Naive thymus-derived CD8-positive, alpha-beta T cell (primary cell): ENCODE measurements around the gene GLUD2. TPM values are rescaled to one million over a fixed set of nuclear protein-coding genes. Genes with fewer than 3 reads are reported as not detected.
A peak's percentile ranks its signal among the peaks of the same experiment; 100 is the strongest.
"Not testable (repeated sequence)": the region's sequence is repeated elsewhere in the genome, so short reads cannot be mapped to it uniquely, and the experiment has no call there.

Source experiments
- ATAC-seq, 2 donors: fragments of 150-1000 bp; cut with Tn5 transposase in 1 of 2; sonication (Bioruptor Pico), chemical (Tn5 transposase) in 1 of 2; 1 replicate in 1 of 2; 2 replicates in 1 of 2; pipeline ENCODE4 v1.10.0; 2021; ENCODE audit warnings: mild to moderate bottlenecking in 2 of 2, moderate library complexity in 2 of 2
- POLR2A ChIA-PET: fragments of 350-600 bp; sonication (Branson Sonifier 250); formaldehyde crosslinking; loops from one replicate; lab custom pipeline; 2021; ENCODE audit warnings: antibody characterized with exemption; lab: Charles Lee
- DNase-seq, 10 donors: peaks; one replicate each; pipeline versions ENCODE4 v3.0.0 to v3.0.0-alpha.2; 2020 to 2022
- H3K27ac Mint-ChIP-seq, 10 donors: one replicate each; pipeline ENCODE4 v1.8.0; 2020 to 2022; ENCODE audit warnings: mild to moderate bottlenecking in 10 of 10, mixed read lengths in 10 of 10, moderate library complexity in 4 of 10, inconsistent platforms in 1 of 10
- H3K27me3 Mint-ChIP-seq, 5 donors: one replicate each; pipeline ENCODE4 v1.8.0; 2021 to 2022; ENCODE audit warnings: mixed read lengths in 5 of 5
- H3K36me3 Mint-ChIP-seq, 3 donors: one replicate each; pipeline ENCODE4 v1.8.0; 2020 to 2022; ENCODE audit warnings: mixed read lengths in 3 of 3, mild to moderate bottlenecking in 2 of 3, inconsistent platforms in 1 of 3
- H3K4me1 Mint-ChIP-seq, 4 donors: one replicate each; pipeline ENCODE4 v1.8.0; 2021 to 2022; ENCODE audit warnings: mixed read lengths in 4 of 4
- H3K4me3 Mint-ChIP-seq, 10 donors: one replicate each; pipeline ENCODE4 v1.8.0; 2020 to 2022; ENCODE audit warnings: mild to moderate bottlenecking in 10 of 10, mixed read lengths in 10 of 10, moderate library complexity in 6 of 10, inconsistent platforms in 1 of 10
- H3K9me3 Mint-ChIP-seq, 9 donors: one replicate each; pipeline ENCODE4 v1.8.0; 2020 to 2022; ENCODE audit warnings: mixed read lengths in 9 of 9, mild to moderate bottlenecking in 3 of 9, inconsistent platforms in 1 of 9, moderate library complexity in 1 of 9
- polyA plus RNA-seq, 3 donors: library from polyadenylated mRNA; unstranded; fragments of 300-500 nt; fragmentation: Illumina TruSeq; gene quantifications; one replicate each; pipeline ENCODE4 v1.2.3, GENCODE V29; 2021
- total RNA-seq, 8 experiments: library from RNA in 2 of 8; stranded (reverse) in 2 of 8; gene quantifications; one replicate each; pipeline ENCODE4 v1.2.3 and lab custom pipeline; 2021 to 2026

GLUD2 gene
- total RNA-seq: under 1 TPM; 0.23 to 0.52 TPM
- under 1 TPM; 0.32 to 0.60 (median 0.35) TPM for polyA plus RNA-seq
- 0 to 2.4 (median 1.0) reads per million in 6 experiments for total RNA-seq (lab: John Stamatoyannopoulos, UW)

DNA sequence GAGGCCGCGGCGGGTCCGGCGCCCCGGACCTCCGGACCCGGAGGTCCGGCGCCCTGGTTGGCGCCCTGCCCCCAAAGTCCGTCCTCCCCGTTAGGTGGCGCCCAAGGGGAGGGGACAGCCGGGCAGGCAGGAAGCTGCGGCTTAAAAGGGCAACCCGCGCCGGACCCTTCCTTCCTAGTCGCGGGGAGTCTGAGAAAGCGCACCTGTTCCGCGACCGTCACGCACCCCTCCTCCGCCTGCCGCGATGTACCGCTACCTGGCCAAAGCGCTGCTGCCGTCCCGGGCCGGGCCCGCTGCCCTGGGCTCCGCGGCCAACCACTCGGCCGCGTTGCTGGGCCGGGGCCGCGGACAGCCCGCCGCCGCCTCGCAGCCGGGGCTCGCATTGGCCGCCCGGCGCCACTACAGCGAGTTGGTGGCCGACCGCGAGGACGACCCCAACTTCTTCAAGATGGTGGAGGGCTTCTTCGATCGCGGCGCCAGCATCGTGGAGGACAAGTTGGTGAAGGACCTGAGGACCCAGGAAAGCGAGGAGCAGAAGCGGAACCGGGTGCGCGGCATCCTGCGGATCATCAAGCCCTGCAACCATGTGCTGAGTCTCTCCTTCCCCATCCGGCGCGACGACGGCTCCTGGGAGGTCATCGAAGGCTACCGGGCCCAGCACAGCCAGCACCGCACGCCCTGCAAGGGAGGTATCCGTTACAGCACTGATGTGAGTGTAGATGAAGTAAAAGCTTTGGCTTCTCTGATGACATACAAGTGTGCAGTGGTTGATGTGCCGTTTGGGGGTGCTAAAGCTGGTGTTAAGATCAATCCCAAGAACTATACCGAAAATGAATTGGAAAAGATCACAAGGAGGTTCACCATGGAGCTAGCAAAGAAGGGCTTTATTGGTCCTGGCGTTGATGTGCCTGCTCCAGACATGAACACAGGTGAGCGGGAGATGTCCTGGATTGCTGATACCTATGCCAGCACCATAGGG lies at the start of gene GLUD2:
Gene GLUD2, plus strand, starts transcription at position 170 of the 979 bp plus-strand sequence. Its CDS starts 75 bp downstream, at position 245.
- POLR2A ChIA-PET: not testable (repeated sequence)

DNA sequence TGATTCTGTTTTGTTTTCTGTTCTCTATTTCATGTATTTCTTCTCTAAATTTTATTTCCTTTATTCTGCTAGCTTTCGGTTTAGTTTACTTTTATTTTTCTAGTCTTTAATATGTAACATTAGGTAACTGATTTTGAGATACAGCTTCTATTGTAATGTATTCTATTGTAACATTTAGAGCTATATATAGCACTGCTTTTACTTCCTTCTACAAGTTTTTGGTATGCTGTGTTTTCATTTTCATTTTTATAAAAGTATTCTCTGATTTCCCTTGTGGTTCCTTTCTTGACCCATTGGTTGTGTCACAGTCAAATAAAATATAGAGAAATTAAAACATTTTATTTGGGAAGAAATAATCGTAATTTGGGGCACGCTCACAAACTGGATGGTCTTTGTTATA lies 48.0 kb upstream of the GLUD2 start:
- no peaks in the 10 kb centered on the region for H3K27me3 Mint-ChIP-seq
- no peak for DNase-seq
- no peaks in the 10 kb centered on the region for H3K36me3 Mint-ChIP-seq
- H3K9me3 Mint-ChIP-seq: no peaks in the 10 kb centered on the region
- H3K4me3 Mint-ChIP-seq: no peak overlapping the region
- POLR2A ChIA-PET: no interaction called here
- peaks cover 0 to 1% (median 0%) of the 10 kb centered on the region in 4 donors for H3K4me1 Mint-ChIP-seq
- ATAC-seq: no peak
- H3K27ac Mint-ChIP-seq: no peak overlapping the region

More for the DNA sequence above, at the start of gene GLUD2:
- not testable (repeated sequence) for H3K36me3 Mint-ChIP-seq, H3K4me3 Mint-ChIP-seq, DNase-seq, H3K4me1 Mint-ChIP-seq, H3K27ac Mint-ChIP-seq
- H3K27me3 Mint-ChIP-seq: peaks cover 4 to 26% (median 23%) of the 10 kb centered on the region in 5 donors
- peaks cover 0 to 18% (median 4%) of the 10 kb centered on the region in 9 donors for H3K9me3 Mint-ChIP-seq
- ATAC-seq: peak; percentile 50 to 70

DNA sequence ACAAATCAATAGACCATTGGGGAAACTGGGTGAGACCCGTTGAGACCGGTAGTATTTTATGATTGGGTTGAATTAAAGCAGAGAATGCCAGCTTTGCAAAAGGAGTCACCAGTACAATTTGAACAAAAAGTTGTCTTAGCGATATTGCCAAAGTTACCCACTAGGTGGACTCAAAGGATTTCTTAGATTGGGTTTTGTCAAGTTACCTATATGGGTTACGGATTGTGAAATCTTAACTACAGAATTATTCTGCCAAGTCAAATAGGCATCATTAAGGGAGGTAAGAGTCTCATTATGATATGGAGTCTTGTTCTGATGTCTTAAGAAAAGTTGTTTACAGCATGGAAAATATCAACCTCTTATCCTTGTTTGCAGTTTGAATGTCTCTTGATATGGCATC lies 46.8 kb upstream of the GLUD2 start:
- Mint-ChIP-seq H3K27me3 (no peaks in the 10 kb centered on the region), H3K4me1 (peaks cover 0 to 1% (median 0%) of the 10 kb centered on the region in 4 donors), H3K4me3 (no peak overlapping the region), H3K27ac (no peak overlapping the region), H3K36me3 (no peaks in the 10 kb centered on the region), H3K9me3 (no peaks in the 10 kb centered on the region)
- no peak for DNase-seq
- ATAC-seq: no peak
- POLR2A ChIA-PET: no interaction called here

DNA sequence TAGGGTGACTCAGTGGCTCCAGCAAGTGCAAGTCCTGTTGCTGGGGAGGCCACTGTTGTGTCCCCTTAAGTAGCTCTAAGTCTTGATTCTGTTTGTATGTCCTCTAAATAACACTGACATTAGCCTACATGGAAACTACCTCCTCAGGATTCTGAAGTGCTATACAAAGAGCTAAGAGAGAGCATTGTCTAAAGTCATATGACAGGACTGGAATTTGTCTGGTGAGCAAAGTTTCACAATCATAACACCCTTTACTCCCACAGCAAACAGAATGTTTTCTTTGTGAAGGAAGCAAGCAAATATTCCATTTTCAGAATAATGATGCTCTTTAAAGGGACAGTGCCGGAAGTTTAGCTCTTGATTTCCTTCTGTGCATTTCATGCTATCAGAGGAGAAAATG lies 38.5 kb upstream of the GLUD2 start:
- no peak overlapping the region for H3K4me3 Mint-ChIP-seq

DNA sequence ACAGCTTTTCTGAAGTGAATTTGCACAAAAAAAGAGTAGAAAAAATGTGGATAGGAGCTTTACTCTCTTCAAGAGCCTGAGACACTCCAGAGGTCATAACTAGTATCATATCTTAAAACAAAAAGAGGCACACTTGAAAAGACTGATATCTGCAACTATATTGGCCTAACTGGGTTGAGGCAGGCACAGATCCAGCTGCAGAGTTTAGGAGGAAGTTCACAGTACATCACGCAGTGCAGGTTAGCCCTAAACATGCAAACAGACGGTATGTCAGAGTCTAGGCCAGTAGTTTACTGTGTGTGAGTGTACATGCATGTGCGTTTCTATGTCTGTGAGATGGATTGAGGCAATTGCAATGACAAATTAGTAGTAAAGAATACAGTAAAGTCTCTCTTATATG lies 37.6 kb upstream of the GLUD2 start:
- peaks cover 0 to 7% (median 0%) of the 10 kb centered on the region in 3 donors for H3K36me3 Mint-ChIP-seq
- ATAC-seq: no peak
- no peak for DNase-seq
- POLR2A ChIA-PET: no interaction called here
- H3K4me3 Mint-ChIP-seq: no peak overlapping the region
- H3K9me3 Mint-ChIP-seq: peaks cover 0 to 12% (median 2%) of the 10 kb centered on the region in 9 donors
- H3K27ac Mint-ChIP-seq: no peak overlapping the region
- H3K27me3 Mint-ChIP-seq: peaks cover 1 to 15% (median 4%) of the 10 kb centered on the region in 5 donors
- peaks cover 0 to 1% (median 0%) of the 10 kb centered on the region in 4 donors for H3K4me1 Mint-ChIP-seq

More for the DNA sequence above, 38.5 kb upstream of the GLUD2 start:
- POLR2A ChIA-PET: no interaction called here
- Mint-ChIP-seq H3K27me3 (peaks cover 0 to 9% (median 2%) of the 10 kb centered on the region in 5 donors), H3K4me1 (peaks cover 0 to 1% (median 0%) of the 10 kb centered on the region in 4 donors), H3K9me3 (peaks cover 0 to 12% (median 0%) of the 10 kb centered on the region in 9 donors), H3K36me3 (no peaks in the 10 kb centered on the region), H3K27ac (peak overlapping the region in 1 of 10 donors; percentile 65)
- ATAC-seq (no peak), DNase-seq (no peak)

DNA sequence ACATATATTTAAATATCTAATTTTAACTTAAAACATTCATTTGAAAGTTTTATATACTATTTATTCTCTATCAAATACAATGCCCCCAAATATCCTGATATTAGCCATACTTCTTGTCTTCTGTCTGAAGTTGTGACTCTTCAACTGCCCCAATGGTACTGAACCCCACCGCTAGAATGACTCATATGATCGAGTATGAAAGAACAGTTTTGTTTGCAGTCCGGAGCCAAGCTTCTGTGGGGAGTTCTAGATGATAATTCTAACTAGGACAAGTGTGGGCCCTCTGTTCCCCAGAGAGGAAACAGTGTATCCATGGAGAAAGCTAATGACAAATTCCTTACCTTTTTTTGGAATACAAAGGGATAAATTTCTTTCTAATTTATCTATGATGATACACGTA lies 37.2 kb upstream of the GLUD2 start:
- Mint-ChIP-seq H3K4me1 (peaks cover 0 to 1% (median 0%) of the 10 kb centered on the region in 4 donors), H3K4me3 (no peak overlapping the region), H3K36me3 (peaks cover 0 to 10% (median 0%) of the 10 kb centered on the region in 3 donors), H3K27me3 (peaks cover 1 to 15% (median 4%) of the 10 kb centered on the region in 5 donors), H3K27ac (no peak overlapping the region), H3K9me3 (peaks cover 0 to 12% (median 2%) of the 10 kb centered on the region in 9 donors)
- POLR2A ChIA-PET: no interaction called here
- ATAC-seq (no peak), DNase-seq (no peak)

DNA sequence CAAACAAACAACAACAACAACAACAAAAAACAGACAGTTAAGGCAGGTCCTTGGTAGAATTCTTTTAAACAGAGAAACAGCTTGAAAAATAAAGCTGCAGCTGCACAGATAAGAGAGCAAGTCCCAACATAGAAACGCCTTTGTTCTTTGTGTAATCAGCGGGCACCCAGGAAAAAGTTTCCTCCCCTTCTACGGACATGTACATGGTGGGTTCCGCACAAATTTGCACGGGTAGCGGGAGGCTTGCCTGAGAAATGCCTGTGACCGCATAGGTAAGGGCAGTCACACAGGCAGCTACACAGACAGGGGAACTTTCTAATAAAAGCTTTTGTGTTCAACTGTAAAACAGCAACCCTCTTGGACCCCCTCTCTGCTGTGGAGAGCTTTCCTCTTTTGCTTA lies 36.2 kb upstream of the GLUD2 start:
- H3K27me3 Mint-ChIP-seq: peaks cover 1 to 15% (median 4%) of the 10 kb centered on the region in 5 donors
- H3K27ac Mint-ChIP-seq: no peak overlapping the region
- DNase-seq: no peak
- H3K4me3 Mint-ChIP-seq: no peak overlapping the region
- peaks cover 0 to 10% (median 0%) of the 10 kb centered on the region in 3 donors for H3K36me3 Mint-ChIP-seq
- H3K4me1 Mint-ChIP-seq: peaks cover 0 to 1% (median 0%) of the 10 kb centered on the region in 4 donors
- ATAC-seq: no peak
- peaks cover 0 to 8% (median 2%) of the 10 kb centered on the region in 9 donors for H3K9me3 Mint-ChIP-seq
- POLR2A ChIA-PET: no interaction called here

DNA sequence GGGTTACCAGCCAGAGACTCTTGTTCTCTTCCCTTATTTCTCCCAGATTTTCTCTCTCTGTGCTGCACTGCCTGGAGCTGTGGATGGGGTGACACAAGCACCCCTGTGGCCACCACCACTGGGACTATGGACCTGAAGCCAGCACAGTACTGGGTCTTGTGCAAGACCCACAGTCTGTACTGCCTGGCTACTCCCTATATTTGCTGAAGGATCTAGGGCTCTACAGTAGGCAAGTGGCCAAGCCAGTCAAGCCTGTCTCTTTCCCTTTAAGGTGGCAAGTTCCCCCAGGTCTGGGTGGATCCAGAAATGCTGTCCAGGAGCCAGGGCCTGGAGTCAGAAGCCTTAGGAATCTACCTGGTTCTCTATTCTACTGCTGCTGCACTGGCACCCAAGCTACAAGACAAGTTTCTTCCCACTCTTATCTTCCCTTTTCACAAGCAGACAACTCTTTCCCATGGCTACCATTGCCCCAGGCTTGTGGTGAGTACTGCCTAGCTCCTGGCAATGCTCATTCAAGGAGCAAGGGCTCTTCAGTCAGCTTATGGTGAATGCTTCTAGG lies 33.4 kb upstream of the GLUD2 start:
- DNase-seq (no peak), ATAC-seq (no peak)
- POLR2A ChIA-PET: no interaction called here
- Mint-ChIP-seq H3K4me1 (peaks cover 0 to 1% (median 0%) of the 10 kb centered on the region in 4 donors), H3K36me3 (peaks cover 0 to 10% (median 0%) of the 10 kb centered on the region in 3 donors), H3K27ac (no peak overlapping the region), H3K27me3 (peaks cover 0 to 15% (median 4%) of the 10 kb centered on the region in 5 donors), H3K4me3 (no peak overlapping the region), H3K9me3 (peaks cover 0 to 8% (median 0%) of the 10 kb centered on the region in 9 donors)

DNA sequence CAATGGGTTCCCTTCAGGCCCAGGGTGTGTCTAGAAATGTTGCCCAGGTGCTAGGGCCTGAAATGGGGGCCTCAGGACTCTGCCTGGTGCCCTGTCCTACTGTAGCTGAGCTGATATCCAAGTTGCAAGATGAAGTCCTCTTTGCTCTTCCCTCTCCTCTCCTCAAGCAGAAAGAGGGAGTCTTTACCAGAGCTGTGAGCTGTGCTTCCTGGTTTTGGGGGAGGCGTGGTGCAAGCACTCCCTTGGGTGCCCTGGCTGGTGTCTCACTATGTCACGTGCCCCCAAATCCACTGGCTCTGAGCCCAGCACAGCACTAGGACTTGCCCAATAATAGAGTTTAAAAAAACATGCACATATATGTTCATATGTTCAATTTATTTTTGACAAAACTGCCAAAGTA lies 32.6 kb upstream of the GLUD2 start:
- Mint-ChIP-seq H3K27me3 (peaks cover 0 to 15% (median 4%) of the 10 kb centered on the region in 5 donors), H3K36me3 (peaks cover 0 to 10% (median 0%) of the 10 kb centered on the region in 3 donors), H3K4me3 (no peak overlapping the region), H3K27ac (no peak overlapping the region), H3K9me3 (peaks cover 0 to 8% (median 0%) of the 10 kb centered on the region in 9 donors), H3K4me1 (peaks cover 0 to 1% (median 0%) of the 10 kb centered on the region in 4 donors)
- POLR2A ChIA-PET: no interaction called here
- no peak for DNase-seq
- ATAC-seq: no peak

DNA sequence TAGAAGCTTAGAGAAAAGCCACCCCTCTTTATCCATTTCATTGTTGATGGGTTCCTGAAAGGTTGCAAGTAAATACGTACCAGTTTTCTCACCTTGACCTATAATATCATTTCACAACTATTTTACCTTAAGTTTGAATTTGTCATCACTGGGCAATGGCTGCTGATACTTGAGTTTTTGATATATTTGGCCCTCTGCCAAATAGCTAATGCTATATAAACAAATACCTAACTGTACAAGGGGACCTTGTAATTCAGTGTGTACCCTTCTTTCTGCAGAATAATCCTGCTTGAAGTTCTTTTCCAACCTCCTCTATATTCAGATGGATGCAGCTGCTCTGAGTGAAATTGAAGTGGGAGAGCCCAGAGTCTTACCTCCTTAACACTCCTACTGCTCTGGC lies 19.0 kb upstream of the GLUD2 start:
- no peak for ATAC-seq

DNA sequence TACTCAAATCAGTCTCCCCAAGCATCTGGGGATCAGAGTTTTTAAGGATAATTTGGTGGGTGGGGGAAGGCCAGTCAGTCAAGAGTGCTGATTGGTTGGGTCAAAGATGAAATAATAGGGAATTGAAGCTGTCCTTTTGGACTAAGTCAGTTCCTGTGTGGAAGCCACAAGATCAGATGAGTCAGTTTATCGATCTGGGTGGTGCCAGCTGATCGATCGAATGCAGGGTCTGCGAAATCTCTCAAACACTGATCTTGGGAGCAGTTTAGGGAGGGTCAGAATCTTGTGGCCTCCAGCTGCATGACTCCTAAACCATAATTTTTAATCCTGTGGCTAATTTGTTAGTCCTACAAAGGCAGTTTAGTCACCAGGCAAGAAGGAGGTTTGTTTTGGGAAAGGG lies 17.3 kb upstream of the GLUD2 start:
- DNase-seq (no peak), ATAC-seq (no peak)
- Mint-ChIP-seq H3K4me3 (no peak overlapping the region), H3K9me3 (no peaks in the 10 kb centered on the region), H3K4me1 (no peaks in the 10 kb centered on the region), H3K27me3 (peaks cover 3 to 8% (median 4%) of the 10 kb centered on the region in 5 donors), H3K27ac (no peak overlapping the region), H3K36me3 (no peaks in the 10 kb centered on the region)
- POLR2A ChIA-PET: no interaction called here

More for the DNA sequence above, 19.0 kb upstream of the GLUD2 start:
- Mint-ChIP-seq H3K4me1 (no peaks in the 10 kb centered on the region), H3K36me3 (no peaks in the 10 kb centered on the region), H3K9me3 (no peaks in the 10 kb centered on the region), H3K27ac (no peak overlapping the region), H3K27me3 (peaks cover 2 to 8% (median 3%) of the 10 kb centered on the region in 5 donors), H3K4me3 (no peak overlapping the region)
- POLR2A ChIA-PET: no interaction called here
- no peak for DNase-seq

DNA sequence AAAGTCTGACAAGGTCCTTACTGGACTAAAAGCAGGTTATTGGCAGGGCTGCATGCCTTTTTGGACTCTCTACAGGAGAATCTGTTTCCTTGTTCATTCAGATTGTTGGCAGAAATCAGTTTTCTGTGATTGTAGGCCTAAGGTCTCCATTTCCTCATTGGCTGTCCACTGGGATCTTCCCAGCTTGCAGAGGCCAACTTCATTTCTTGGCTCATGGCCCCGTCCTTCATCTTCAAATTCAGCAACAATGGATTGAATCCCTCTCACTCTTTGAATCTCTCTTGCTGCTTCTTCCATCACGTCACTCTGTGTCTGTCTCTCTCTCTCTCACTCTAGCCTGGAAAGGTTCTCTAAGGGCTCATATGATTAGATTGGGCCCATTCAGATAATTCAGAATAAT lies 14.9 kb upstream of the GLUD2 start:
- no peak overlapping the region for H3K27ac Mint-ChIP-seq
- no peak for DNase-seq
- no peaks in the 10 kb centered on the region for H3K4me1 Mint-ChIP-seq
- H3K27me3 Mint-ChIP-seq: peaks cover 3 to 10% (median 6%) of the 10 kb centered on the region in 5 donors
- POLR2A ChIA-PET: no interaction called here
- no peaks in the 10 kb centered on the region for H3K36me3 Mint-ChIP-seq
- no peak overlapping the region for H3K4me3 Mint-ChIP-seq
- ATAC-seq: no peak
- H3K9me3 Mint-ChIP-seq: no peaks in the 10 kb centered on the region

DNA sequence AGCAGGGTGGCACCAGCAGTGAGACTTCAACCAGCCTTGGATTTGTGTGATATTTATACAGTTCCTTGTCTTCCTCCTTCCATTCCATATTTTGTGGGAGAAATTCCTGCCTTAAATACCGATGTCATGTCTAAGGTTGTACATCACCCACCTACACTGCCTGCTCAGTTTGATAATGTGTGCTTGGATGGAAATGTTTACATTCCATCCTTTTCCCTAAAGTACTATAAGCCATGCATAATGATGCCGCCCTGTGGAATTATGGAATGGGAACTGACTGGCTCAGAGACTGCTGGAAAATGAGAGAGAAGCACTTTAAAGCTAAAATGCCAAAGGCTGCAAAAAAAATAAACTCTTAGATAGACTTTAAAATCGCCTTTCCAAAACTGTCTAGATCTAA lies 11.3 kb upstream of the GLUD2 start:
- POLR2A ChIA-PET: no interaction called here
- H3K4me3 Mint-ChIP-seq: no peak overlapping the region
- ATAC-seq (no peak), DNase-seq (no peak)
- no peaks in the 10 kb centered on the region for H3K4me1 Mint-ChIP-seq
- H3K27ac Mint-ChIP-seq: no peak overlapping the region
- H3K27me3 Mint-ChIP-seq: peaks cover 5 to 19% (median 8%) of the 10 kb centered on the region in 5 donors
- no peaks in the 10 kb centered on the region for H3K36me3 Mint-ChIP-seq
- no peaks in the 10 kb centered on the region for H3K9me3 Mint-ChIP-seq
